HEK293 (cell line): ENCODE data around the gene BCAN.

Experiments used
- BCL11B ChIP-seq: fragments of 450-650 bp; formaldehyde crosslinking; IDR thresholded peaks from 2 replicates; pipeline ENCODE4 v1.5.1; 2016; ENCODE audit warnings: low read depth, missing biosample characterization, missing genetic modification characterization
- FEZF1 ChIP-seq: fragments of 450-650 bp; formaldehyde crosslinking; IDR thresholded peaks from 2 replicates; pipeline ENCODE4 v1.5.1; 2016; ENCODE audit warnings: missing biosample characterization, missing genetic modification characterization
- GLI4 ChIP-seq: fragments of 450-650 bp; formaldehyde crosslinking; IDR thresholded peaks from 2 replicates; pipeline ENCODE4 v1.5.1; 2016; ENCODE audit warnings: missing biosample characterization, missing genetic modification characterization
- GLIS2 ChIP-seq: fragments of 450-650 bp; formaldehyde crosslinking; IDR thresholded peaks from 2 replicates; pipeline ENCODE4 v1.5.1; 2016; ENCODE audit warnings: missing biosample characterization, missing genetic modification characterization
- HOXD13 ChIP-seq: sonication (generic); formaldehyde crosslinking; IDR thresholded peaks from 2 replicates; pipeline ENCODE4 v1.8.0; 2022; ENCODE audit warnings: missing genetic modification reagents, borderline replicate concordance
- IKZF3 ChIP-seq: fragments of 450-650 bp; IDR thresholded peaks from 2 replicates; pipeline ENCODE4 v1.5.0; 2018; ENCODE audit warnings: missing biosample characterization, mild to moderate bottlenecking, missing genetic modification characterization, moderate library complexity
- SCRT1 ChIP-seq: fragments of 450-650 bp; formaldehyde crosslinking; IDR thresholded peaks from 2 replicates; pipeline ENCODE4 v1.5.1; 2016; ENCODE audit warnings: missing biosample characterization, missing genetic modification characterization, borderline replicate concordance
- SETDB1 ChIP-seq: IDR thresholded peaks from one replicate; pipeline ENCODE4 v1.6.1; 2017; ENCODE audit warnings: mild to moderate bottlenecking, low read length, moderate library complexity, mixed read lengths; ENCODE audit not compliant: insufficient read length
- SP7 ChIP-seq: fragments of 450-650 bp; formaldehyde crosslinking; IDR thresholded peaks from 2 replicates; pipeline ENCODE4 v1.5.1; 2016; ENCODE audit warnings: missing biosample characterization, missing genetic modification characterization
- WT1 ChIP-seq: fragments of 450-650 bp; formaldehyde crosslinking; IDR thresholded peaks from 2 replicates; pipeline ENCODE4 v1.5.1; 2016; ENCODE audit warnings: missing biosample characterization, missing genetic modification characterization
- ZBTB48 ChIP-seq: fragments of 450-650 bp; formaldehyde crosslinking; IDR thresholded peaks from 2 replicates; pipeline ENCODE4 v1.5.1; 2016; ENCODE audit warnings: missing biosample characterization, missing genetic modification characterization
- ZBTB8A ChIP-seq: fragments of 450-650 bp; formaldehyde crosslinking; IDR thresholded peaks from 2 replicates; pipeline ENCODE4 v1.5.1; 2016; ENCODE audit warnings: missing biosample characterization, missing genetic modification characterization
- ZNF140 ChIP-seq: fragments of 450-650 bp; formaldehyde crosslinking; IDR thresholded peaks from 2 replicates; pipeline ENCODE4 v1.5.1; 2016; ENCODE audit warnings: missing biosample characterization, missing genetic modification characterization
- ZNF146 ChIP-seq: fragments of 450-650 bp; formaldehyde crosslinking; IDR thresholded peaks from 2 replicates; pipeline ENCODE4 v1.5.1; 2016; ENCODE audit warnings: missing biosample characterization, missing genetic modification characterization
- ZNF157 ChIP-seq: fragments of 450-650 bp; formaldehyde crosslinking; IDR thresholded peaks from 2 replicates; pipeline ENCODE4 v1.5.1; 2016; ENCODE audit warnings: missing biosample characterization, missing genetic modification characterization
- ZNF19 ChIP-seq: fragments of 450-650 bp; formaldehyde crosslinking; IDR thresholded peaks from 2 replicates; pipeline ENCODE4; 2016; ENCODE audit warnings: missing biosample characterization, missing genetic modification characterization, low read depth
- ZNF2 ChIP-seq: fragments of 450-650 bp; formaldehyde crosslinking; IDR thresholded peaks from 2 replicates; pipeline ENCODE4 v1.5.1; 2016; ENCODE audit warnings: missing biosample characterization, missing genetic modification characterization
- ZNF214 ChIP-seq: fragments of 450-650 bp; formaldehyde crosslinking; IDR thresholded peaks from 2 replicates; pipeline ENCODE4 v1.5.1; 2017; ENCODE audit warnings: missing biosample characterization, mild to moderate bottlenecking, missing genetic modification characterization, borderline replicate concordance
- ZNF248 ChIP-seq: fragments of 450-650 bp; formaldehyde crosslinking; IDR thresholded peaks from 2 replicates; pipeline ENCODE4 v1.5.1; 2017; ENCODE audit warnings: missing biosample characterization, missing genetic modification characterization
- ZNF302 ChIP-seq: fragments of 450-650 bp; formaldehyde crosslinking; IDR thresholded peaks from 2 replicates; pipeline ENCODE4 v1.5.1; 2016; ENCODE audit warnings: missing biosample characterization, missing genetic modification characterization, low read depth
- ZNF311 ChIP-seq: fragments of 450-650 bp; formaldehyde crosslinking; IDR thresholded peaks from 2 replicates; pipeline ENCODE4 v1.5.1; 2017; ENCODE audit warnings: missing biosample characterization, missing genetic modification characterization, borderline replicate concordance
- ZNF37A ChIP-seq: fragments of 450-650 bp; IDR thresholded peaks from 2 replicates; pipeline ENCODE4 v1.5.1; 2018; ENCODE audit warnings: missing biosample characterization, missing genetic modification characterization
- ZNF391 ChIP-seq: fragments of 450-650 bp; formaldehyde crosslinking; IDR thresholded peaks from 2 replicates; pipeline ENCODE4 v1.5.1; 2016; ENCODE audit warnings: low read depth, missing biosample characterization, missing genetic modification characterization, borderline replicate concordance
- ZNF529 ChIP-seq: fragments of 450-650 bp; formaldehyde crosslinking; IDR thresholded peaks from 2 replicates; pipeline ENCODE4 v1.5.1; 2017; ENCODE audit warnings: missing genetic modification characterization, missing biosample characterization; ENCODE audit not compliant: insufficient replicate concordance
- ZNF548 ChIP-seq: fragments of 450-650 bp; formaldehyde crosslinking; IDR thresholded peaks from 2 replicates; pipeline ENCODE4 v1.5.1; 2016; ENCODE audit warnings: missing biosample characterization, missing genetic modification characterization
- ZNF610 ChIP-seq: fragments of 450-650 bp; formaldehyde crosslinking; IDR thresholded peaks from 2 replicates; pipeline ENCODE4 v1.5.1; 2016; ENCODE audit warnings: missing biosample characterization, missing genetic modification characterization, borderline replicate concordance
- ZNF707 ChIP-seq: fragments of 450-650 bp; formaldehyde crosslinking; IDR thresholded peaks from 2 replicates; pipeline ENCODE4 v1.5.1; 2016; ENCODE audit warnings: missing biosample characterization, missing genetic modification characterization
- ZNF76 ChIP-seq: fragments of 450-650 bp; formaldehyde crosslinking; IDR thresholded peaks from 2 replicates; pipeline ENCODE4; 2016; ENCODE audit warnings: low read depth, missing biosample characterization, missing genetic modification characterization, borderline replicate concordance
- ZNF777 ChIP-seq: fragments of 450-650 bp; formaldehyde crosslinking; IDR thresholded peaks from 2 replicates; pipeline ENCODE4 v1.5.1; 2017; ENCODE audit warnings: missing biosample characterization, missing genetic modification characterization, borderline replicate concordance
- ZNF837 ChIP-seq: fragments of 450-650 bp; formaldehyde crosslinking; IDR thresholded peaks from 2 replicates; pipeline ENCODE4 v1.5.1; 2016; ENCODE audit warnings: missing biosample characterization, missing genetic modification characterization
- ZSCAN30 ChIP-seq: fragments of 450-650 bp; IDR thresholded peaks from 2 replicates; pipeline ENCODE4 v1.5.1; 2018; ENCODE audit warnings: missing biosample characterization, mild to moderate bottlenecking, missing genetic modification characterization, moderate library complexity
- TF ChIP-seq, protein P1 (sequence below): fragments of 450-650 bp; formaldehyde crosslinking; conservative IDR thresholded peaks from 2 replicates; pipeline ENCODE4 v1.5.1; 2016; ENCODE audit warnings: low read depth, missing biosample characterization, missing genetic modification characterization
- TF ChIP-seq, protein P2 (sequence below): fragments of 450-650 bp; IDR thresholded peaks from 2 replicates; pipeline ENCODE4 v1.5.1; 2018; ENCODE audit warnings: missing biosample characterization, mild to moderate bottlenecking, missing genetic modification characterization
- TF ChIP-seq, protein P3 (sequence below): fragments of 450-650 bp; formaldehyde crosslinking; IDR thresholded peaks from 2 replicates; pipeline ENCODE4 v1.5.1; 2016; ENCODE audit warnings: missing biosample characterization, missing genetic modification characterization

Gene BCAN

DNA sequence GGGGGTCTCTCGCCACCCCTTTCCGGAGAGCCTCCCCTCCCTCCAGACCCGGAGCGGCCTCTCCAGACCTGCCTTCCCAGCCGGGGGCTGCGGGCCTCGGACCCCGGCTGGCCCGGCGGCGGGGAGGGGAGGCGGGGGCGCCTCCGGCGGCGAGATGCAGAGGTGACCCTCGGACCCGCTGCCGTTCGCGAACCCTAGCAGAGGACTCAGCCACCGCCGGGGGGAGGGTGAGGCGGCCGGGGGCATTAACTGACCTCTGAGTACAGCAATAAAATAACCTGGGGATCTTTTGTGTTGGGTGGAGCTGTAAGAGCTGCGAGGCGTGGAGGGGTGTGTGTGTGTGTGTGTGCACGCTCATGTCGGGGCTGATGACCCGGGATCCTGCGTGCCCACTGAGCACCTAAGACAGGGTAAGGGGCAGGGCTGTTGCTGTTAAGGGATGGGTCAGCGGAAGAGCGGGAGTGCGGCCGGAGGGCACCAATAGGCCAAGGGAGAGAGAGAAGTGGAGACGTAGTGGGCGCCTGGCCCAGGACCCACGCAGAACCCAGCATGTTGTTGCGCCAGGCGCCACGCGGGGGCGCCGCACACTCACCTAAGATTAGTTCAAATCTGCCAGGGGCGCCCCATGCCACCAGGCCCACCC is 16.4 kb upstream of the BCAN start (continued):
- TF ChIP-seq ZNF140 (tag by site-specific recombination) (no peak), ZNF19 (tag by site-specific recombination) (no peak), ZNF2 (tag by site-specific recombination) (0 out of 2 replicates have a peak, but pooled peaks have one; percentile 47), ZNF529 (no peak), ZSCAN30 (tag by site-specific recombination) (0 out of 2 replicates have a peak, but pooled peaks have one; percentile 19), ZNF37A (tag by site-specific recombination) (no peak), WT1 (tag by site-specific recombination) (peak; percentile 13; the same call in 1 of the 2 replicates), ZNF311 (tag by site-specific recombination) (no peak), GLI4 (tag by site-specific recombination) (no peak), ZBTB48 (tag by site-specific recombination) (peak; percentile 83), SP7 (tag by site-specific recombination) (peak; percentile 47; the same call in 1 of the 2 replicates), ZNF76 (tag by site-specific recombination) (no peak; the same call in 1 of the 2 replicates), GLIS2 (peak; percentile 64), ZNF548 (tag by site-specific recombination) (no peak), ZNF146 (tag by site-specific recombination) (no peak), SCRT1 (tag by site-specific recombination) (no peak), ZNF302 (no peak), FEZF1 (no peak), ZBTB8A (tag by site-specific recombination) (peak; percentile 43; the same call in 1 of the 2 replicates), ZNF707 (tag by site-specific recombination) (no peak), ZNF157 (tag by site-specific recombination) (no peak), BCL11B (tag by site-specific recombination) (no peak), ZNF610 (tag by site-specific recombination) (no peak), SETDB1 (no peak), ZNF777 (tag by site-specific recombination) (peak; percentile 55; the same call in 1 of the 2 replicates), ZNF391 (tag by site-specific recombination) (no peak), IKZF3 (tag by site-specific recombination) (no peak), ZNF214 (tag by site-specific recombination) (no peak), HOXD13 (CRISPR knock-in tag) (no peak), ZNF248 (tag by site-specific recombination) (no peak), ZNF837 (no peak)
- TF ChIP-seq, protein P1, sequence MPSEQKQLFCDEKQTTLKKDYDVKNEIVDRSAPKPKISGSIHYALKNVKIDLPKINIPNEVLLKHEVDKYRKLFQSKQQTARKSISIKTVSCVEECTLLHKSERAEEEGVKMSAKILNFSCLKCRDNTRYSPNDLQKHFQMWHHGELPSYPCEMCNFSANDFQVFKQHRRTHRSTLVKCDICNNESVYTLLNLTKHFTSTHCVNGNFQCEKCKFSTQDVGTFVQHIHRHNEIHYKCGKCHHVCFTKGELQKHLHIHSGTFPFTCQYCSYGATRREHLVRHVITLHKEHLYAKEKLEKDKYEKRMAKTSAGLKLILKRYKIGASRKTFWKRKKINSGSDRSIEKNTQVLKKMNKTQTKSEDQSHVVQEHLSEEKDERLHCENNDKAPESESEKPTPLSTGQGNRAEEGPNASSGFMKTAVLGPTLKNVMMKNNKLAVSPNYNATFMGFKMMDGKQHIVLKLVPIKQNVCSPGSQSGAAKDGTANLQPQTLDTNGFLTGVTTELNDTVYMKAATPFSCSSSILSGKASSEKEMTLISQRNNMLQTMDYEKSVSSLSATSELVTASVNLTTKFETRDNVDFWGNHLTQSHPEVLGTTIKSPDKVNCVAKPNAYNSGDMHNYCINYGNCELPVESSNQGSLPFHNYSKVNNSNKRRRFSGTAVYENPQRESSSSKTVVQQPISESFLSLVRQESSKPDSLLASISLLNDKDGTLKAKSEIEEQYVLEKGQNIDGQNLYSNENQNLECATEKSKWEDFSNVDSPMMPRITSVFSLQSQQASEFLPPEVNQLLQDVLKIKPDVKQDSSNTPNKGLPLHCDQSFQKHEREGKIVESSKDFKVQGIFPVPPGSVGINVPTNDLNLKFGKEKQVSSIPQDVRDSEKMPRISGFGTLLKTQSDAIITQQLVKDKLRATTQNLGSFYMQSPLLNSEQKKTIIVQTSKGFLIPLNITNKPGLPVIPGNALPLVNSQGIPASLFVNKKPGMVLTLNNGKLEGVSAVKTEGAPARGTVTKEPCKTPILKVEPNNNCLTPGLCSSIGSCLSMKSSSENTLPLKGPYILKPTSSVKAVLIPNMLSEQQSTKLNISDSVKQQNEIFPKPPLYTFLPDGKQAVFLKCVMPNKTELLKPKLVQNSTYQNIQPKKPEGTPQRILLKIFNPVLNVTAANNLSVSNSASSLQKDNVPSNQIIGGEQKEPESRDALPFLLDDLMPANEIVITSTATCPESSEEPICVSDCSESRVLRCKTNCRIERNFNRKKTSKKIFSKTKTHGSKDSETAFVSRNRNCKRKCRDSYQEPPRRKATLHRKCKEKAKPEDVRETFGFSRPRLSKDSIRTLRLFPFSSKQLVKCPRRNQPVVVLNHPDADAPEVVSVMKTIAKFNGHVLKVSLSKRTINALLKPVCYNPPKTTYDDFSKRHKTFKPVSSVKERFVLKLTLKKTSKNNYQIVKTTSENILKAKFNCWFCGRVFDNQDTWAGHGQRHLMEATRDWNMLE (tag by site-specific recombination) = no peak
- TF ChIP-seq, protein P2, sequence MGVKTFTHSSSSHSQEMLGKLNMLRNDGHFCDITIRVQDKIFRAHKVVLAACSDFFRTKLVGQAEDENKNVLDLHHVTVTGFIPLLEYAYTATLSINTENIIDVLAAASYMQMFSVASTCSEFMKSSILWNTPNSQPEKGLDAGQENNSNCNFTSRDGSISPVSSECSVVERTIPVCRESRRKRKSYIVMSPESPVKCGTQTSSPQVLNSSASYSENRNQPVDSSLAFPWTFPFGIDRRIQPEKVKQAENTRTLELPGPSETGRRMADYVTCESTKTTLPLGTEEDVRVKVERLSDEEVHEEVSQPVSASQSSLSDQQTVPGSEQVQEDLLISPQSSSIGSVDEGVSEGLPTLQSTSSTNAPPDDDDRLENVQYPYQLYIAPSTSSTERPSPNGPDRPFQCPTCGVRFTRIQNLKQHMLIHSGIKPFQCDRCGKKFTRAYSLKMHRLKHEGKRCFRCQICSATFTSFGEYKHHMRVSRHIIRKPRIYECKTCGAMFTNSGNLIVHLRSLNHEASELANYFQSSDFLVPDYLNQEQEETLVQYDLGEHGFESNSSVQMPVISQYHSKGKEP = no peak
- TF ChIP-seq, protein P3, sequence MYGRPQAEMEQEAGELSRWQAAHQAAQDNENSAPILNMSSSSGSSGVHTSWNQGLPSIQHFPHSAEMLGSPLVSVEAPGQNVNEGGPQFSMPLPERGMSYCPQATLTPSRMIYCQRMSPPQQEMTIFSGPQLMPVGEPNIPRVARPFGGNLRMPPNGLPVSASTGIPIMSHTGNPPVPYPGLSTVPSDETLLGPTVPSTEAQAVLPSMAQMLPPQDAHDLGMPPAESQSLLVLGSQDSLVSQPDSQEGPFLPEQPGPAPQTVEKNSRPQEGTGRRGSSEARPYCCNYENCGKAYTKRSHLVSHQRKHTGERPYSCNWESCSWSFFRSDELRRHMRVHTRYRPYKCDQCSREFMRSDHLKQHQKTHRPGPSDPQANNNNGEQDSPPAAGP = peak; percentile 70; the same call in 1 of the 2 replicates
